Neural crest cell (in vitro differentiated cells): ENCODE data around the gene RBBP8NL. TPM values are rescaled to one million over a fixed set of nuclear protein-coding genes. Genes with fewer than 3 reads are reported as not detected.

Experiments
- DNase-seq: peaks from one replicate; pipeline ENCODE4 v3.0.0; 2021; ENCODE audit warnings: low read depth, mixed read lengths, low spot score
- H3K27ac Mint-ChIP-seq: one replicate; pipeline ENCODE4 v1.8.0; 2021; ENCODE audit warnings: mild to moderate bottlenecking, mixed read lengths; ENCODE audit not compliant: unreplicated experiment
- H3K27me3 Mint-ChIP-seq: 2 replicates; pipeline ENCODE4 v1.8.0; 2021; ENCODE audit warnings: low read depth, mild to moderate bottlenecking, mixed read lengths
- H3K36me3 Mint-ChIP-seq: 2 replicates; pipeline ENCODE4 v1.8.0; 2021; ENCODE audit warnings: low read depth, mild to moderate bottlenecking, mixed read lengths
- H3K4me1 Mint-ChIP-seq: 2 replicates; pipeline ENCODE4 v1.8.0; 2021; ENCODE audit warnings: mixed read lengths
- H3K4me3 Mint-ChIP-seq: one replicate; pipeline ENCODE4 v1.8.0; 2021; ENCODE audit warnings: mild to moderate bottlenecking, mixed read lengths
- H3K9me3 Mint-ChIP-seq: 2 replicates; pipeline ENCODE4 v1.8.0; 2021; ENCODE audit warnings: mixed read lengths
- long read RNA-seq: library from polyadenylated mRNA; unstranded; transcript quantifications from one replicate; pipeline ENCODE4 v2.0.0, GENCODE V29; 2020
- total RNA-seq: library from RNA; stranded (reverse); gene quantifications from 2 replicates; pipeline ENCODE4 v1.2.1, GENCODE V29; 2021
- TF ChIP-seq, protein P1 (sequence below): fragments of 200-600 bp; sonication (generic); conservative IDR thresholded peaks from 2 replicates; pipeline ENCODE4 v1.5.0; 2021; ENCODE audit warnings: antibody characterized with exemption, mild to moderate bottlenecking

The RBBP8NL gene, protein sequence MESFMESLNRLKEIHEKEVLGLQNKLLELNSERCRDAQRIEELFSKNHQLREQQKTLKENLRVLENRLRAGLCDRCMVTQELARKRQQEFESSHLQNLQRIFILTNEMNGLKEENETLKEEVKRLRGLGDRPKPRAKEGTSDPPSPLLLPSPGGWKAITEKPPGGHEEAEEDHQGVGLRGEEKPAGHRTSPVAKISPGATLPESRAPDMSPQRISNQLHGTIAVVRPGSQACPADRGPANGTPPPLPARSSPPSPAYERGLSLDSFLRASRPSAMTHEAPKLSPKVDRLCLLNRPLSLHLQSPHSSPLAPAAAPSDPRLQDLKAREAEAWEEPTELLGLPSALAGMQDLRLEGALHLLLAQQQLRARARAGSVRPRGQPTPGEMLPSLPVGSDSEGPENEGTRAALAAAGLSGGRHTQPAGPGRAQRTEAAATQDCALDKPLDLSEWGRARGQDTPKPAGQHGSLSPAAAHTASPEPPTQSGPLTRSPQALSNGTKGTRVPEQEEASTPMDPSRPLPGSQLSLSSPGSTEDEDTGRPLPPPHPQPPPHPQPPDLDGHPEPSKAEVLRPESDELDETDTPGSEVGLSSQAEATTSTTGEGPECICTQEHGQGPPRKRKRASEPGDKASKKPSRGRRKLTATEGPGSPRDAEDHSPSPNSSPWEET
- total RNA-seq = not detected in 2 replicates
- long read RNA-seq = 0 reads

DNA sequence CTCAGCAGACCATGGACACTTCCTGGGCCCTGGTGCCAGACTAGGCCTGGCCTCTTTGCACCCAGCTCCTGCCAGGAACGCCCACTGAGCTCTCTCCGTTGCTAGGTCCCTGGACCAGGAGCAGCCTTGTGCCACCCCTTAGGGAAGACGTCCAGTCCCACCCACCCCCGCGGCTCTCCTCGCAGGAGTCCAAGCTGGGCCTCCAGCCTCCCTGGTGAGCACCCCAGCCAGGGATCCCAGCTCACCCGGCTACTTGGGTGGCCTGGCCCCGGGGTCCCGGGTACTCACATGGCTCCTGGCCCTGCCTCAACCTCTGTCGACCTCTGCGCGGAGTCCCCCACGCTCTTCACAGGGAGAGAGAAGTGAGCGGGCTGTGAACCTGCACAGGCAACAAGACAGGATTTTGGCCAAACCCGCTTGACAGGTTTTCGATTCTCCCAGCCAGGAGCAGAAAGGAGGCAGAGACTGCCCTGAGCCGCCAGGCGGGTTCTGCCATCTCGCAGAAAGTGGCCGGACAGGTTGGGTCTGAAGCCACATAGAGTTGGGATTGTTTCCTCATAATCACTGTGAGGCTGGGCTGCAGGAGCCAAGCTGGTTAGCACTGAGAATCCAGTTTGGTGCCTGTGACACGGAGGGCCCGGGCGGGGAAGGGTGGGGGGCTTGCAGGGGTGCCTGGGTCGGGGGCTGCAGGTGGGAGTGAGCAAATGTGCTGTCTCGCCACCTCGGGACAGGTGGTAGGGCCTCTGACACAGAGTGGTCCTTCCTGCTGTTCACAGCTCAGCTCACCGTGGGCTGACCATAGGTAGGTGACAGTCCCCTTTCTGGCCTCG is at the start of gene RBBP8NL:
RBBP8NL (minus strand) TSS at position 368 of the 830 bp plus-strand sequence. CDS start 7,892 bp downstream, outside the sequence.
- TF ChIP-seq, protein P1, sequence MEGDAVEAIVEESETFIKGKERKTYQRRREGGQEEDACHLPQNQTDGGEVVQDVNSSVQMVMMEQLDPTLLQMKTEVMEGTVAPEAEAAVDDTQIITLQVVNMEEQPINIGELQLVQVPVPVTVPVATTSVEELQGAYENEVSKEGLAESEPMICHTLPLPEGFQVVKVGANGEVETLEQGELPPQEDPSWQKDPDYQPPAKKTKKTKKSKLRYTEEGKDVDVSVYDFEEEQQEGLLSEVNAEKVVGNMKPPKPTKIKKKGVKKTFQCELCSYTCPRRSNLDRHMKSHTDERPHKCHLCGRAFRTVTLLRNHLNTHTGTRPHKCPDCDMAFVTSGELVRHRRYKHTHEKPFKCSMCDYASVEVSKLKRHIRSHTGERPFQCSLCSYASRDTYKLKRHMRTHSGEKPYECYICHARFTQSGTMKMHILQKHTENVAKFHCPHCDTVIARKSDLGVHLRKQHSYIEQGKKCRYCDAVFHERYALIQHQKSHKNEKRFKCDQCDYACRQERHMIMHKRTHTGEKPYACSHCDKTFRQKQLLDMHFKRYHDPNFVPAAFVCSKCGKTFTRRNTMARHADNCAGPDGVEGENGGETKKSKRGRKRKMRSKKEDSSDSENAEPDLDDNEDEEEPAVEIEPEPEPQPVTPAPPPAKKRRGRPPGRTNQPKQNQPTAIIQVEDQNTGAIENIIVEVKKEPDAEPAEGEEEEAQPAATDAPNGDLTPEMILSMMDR = no peak
- peaks cover 6% of the 10 kb centered on the region for H3K4me1 Mint-ChIP-seq
- H3K4me3 Mint-ChIP-seq = no peak within 1 kb of the TSS
- no peaks in the 10 kb centered on the region for H3K27me3 Mint-ChIP-seq
- H3K27ac Mint-ChIP-seq = no peak within 1 kb of the TSS
- no peak for DNase-seq
- no peaks in the 10 kb centered on the region for H3K9me3 Mint-ChIP-seq
- no peaks in the 10 kb centered on the region for H3K36me3 Mint-ChIP-seq

DNA sequence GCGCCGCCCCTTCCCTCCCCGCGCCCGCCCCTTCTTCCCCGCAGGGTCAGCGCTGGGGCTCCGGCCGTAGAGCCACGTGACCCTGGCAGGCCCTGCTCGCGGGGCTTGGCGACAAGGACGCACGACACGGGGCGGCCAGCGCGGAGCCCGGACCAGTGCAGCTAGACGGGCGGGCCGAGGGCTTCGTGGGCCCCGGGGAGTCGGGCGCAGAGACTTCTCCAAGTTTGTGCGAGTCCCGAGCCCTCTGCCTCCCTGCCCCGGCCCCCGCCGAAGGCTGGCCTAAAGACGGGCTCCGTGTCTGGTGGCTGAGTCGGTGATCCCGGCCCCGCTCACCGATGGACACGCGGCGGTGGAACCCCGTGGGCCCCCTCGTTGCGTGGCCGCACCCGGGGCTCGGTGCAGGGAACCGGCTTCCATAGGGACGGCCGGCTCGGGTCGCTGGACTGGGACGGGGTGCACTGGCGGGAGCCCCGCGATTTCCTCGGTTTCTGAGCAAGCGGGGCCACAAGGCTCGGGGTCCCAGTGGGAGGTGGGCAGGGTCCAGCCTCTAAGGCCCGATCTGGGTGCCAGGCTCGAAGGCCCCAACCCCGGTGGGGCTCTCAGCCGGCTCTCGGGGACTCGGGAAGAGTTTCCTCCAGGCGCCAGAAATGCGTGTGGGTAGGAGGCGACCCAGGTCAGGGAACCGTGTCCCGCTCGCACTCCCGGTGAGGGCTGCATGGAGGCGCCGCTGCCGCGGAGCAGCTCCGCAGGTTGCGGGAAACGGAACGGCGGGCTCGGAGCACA is 48.9 kb upstream of the RBBP8NL start:
- Mint-ChIP-seq H3K4me3 (no peak overlapping the region), H3K27me3 (peaks cover 72% of the 10 kb centered on the region), H3K36me3 (no peaks in the 10 kb centered on the region), H3K4me1 (no peaks in the 10 kb centered on the region), H3K27ac (no peak overlapping the region), H3K9me3 (no peaks in the 10 kb centered on the region)
- DNase-seq = no peak
- TF ChIP-seq, protein P1 = no peak

DNA sequence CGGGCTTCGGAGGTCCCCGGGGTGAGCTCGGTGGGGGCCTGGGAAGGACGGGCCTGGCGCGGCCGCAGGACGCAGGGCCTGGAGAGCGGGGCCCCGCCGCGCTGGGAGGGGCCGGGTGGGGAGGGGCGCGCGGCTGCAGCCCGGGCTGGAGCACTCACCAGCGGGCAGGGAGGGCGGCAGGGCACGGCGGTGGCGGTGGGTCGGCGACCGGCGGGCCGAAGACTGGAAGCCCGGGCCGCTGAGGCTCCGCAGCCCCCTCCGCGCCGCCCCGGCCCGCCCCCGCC is 48.4 kb upstream of the RBBP8NL start, which contains the start of gene GATA5:
GATA5 (minus strand) TSS at position 224 of the 284 bp plus-strand sequence. CDS start 474 bp downstream, outside the sequence.
- H3K27me3 Mint-ChIP-seq = peaks cover 72% of the 10 kb centered on the region
- H3K4me3 Mint-ChIP-seq = no peak within 1 kb of the TSS
- no peaks in the 10 kb centered on the region for H3K36me3 Mint-ChIP-seq
- no peak for DNase-seq
- TF ChIP-seq, protein P1 = no peak
- no peaks in the 10 kb centered on the region for H3K4me1 Mint-ChIP-seq
- H3K9me3 Mint-ChIP-seq = no peaks in the 10 kb centered on the region
- no peak within 1 kb of the TSS for H3K27ac Mint-ChIP-seq

DNA sequence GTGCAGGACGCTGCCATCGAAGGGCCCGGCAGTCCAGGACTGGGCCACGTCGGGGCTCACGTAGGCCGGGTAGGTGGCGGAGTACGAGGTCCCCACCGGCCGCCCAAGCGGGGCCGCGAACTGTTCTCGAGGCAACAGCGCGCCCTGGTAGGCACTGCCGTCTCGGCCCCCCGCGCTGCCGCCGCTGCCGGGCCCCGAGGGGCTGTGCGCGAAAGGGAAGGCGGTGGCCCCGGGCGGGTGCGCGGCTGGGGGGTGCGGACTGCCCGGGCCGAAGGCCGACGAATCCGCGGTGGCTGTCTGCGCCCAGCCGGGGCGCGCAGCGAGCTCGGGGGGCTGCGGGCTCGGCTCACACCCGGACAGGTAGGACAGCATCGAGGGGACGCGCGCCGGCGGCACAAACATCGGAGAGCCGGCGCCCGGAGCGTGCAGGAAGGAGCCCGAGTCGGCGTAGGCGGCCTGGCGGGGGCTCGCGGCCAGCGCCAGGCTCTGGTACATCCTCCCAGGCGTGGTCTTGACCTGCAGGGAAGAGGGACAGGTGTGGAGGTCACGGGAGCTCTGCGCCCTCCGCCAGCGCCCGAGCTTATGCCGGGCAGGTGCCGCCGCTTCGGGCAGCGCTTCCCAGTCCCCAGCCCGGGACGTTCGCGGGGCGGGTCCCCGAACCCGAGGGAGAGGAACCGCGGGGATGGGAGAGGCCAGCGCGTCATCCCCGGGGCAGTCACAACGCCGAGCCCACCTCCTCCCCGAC is 47.9 kb upstream of the RBBP8NL start:
- Mint-ChIP-seq H3K27me3 (peaks cover 70% of the 10 kb centered on the region), H3K4me1 (peaks cover 2% of the 10 kb centered on the region), H3K27ac (no peak overlapping the region), H3K9me3 (no peaks in the 10 kb centered on the region), H3K4me3 (no peak overlapping the region), H3K36me3 (no peaks in the 10 kb centered on the region)
- TF ChIP-seq, protein P1 = no peak
- no peak for DNase-seq
